ENCODE data around the gene ABCC9. TPM values are rescaled to one million over a fixed set of nuclear protein-coding genes. Genes with fewer than 3 reads are reported as not detected.

Gene ABCC9
- 84.5 TPM for polyA plus RNA-seq (ENCODE audit: insufficient read length)

DNA sequence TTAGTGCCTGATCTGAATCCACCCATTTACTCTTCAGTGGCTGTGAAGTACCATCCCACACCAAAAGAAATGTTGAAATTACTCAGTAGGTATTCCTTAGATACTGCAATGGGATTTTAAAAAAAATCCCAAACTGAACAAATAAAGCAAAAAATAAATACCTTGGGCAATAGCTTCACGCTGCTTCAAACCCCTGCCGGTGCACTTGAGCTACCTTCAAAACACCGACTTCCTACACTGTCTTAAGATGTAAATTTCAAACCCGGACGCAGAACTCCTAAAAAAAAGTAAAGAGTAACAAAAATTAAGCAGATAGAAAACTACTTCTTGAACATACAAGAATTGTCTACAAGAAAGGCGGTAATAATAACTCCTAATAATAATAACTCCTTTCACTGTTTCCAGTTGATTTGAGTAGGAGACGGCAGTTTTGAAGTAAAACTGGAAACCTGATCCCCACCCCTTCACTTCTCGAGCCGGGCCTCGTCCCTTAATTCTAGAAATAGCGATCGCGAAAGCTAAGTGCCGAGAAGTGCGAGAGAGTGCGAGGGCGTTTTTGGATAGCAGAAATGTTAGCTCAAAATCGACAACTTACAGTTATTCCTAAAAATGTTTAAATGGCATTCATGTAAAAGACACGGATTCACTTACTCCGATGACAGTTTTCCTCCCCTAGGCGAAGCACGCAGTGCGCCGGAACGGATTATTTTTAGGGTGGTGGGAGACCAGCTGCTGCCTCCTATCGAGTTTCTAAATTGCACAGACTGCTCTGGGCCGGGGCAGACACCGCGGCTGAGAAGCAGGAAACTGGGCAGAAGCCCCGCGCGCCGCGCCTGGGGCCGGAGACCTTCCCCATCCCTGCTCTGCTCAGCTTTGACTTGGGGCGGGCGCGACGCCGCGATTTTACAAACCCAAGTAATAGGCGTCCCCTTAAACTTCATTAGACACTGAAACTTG, at the start of gene ABCC9:
Gene ABCC9 (minus strand): TSS at position 878 of the 957 bp plus-strand sequence. CDS start 4,752 bp downstream, outside the sequence.
- DNase-seq, result peak; percentile 76

DNA sequence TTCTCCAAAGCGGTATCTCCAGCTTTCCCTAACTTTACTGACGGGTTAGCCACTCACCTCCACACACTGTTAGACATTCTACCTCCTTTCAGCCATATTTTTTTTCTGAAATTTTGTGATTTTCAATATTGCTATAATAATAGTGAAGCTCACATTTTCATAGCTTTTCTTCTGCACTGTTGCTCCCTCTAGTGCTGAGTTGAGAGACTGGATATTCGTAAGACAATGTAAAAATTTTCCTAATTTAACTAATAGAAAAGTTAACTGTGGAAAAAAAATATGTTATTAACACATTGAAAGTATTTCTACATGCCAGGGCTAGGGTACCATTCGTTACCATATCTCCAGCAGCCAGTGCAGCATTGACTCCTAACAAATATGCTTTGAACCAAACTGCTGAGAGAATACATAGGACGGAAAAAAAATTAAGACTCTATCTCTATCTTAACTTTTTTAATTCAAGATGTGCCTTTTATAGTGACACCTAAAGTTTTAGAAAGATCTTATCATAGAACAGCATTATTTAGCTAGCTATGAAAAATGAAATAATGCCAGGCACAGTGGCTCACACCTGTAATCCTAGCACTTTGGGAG, 48.7 kb upstream of the ABCC9 start:
- peak; percentile 36 for DNase-seq

DNA sequence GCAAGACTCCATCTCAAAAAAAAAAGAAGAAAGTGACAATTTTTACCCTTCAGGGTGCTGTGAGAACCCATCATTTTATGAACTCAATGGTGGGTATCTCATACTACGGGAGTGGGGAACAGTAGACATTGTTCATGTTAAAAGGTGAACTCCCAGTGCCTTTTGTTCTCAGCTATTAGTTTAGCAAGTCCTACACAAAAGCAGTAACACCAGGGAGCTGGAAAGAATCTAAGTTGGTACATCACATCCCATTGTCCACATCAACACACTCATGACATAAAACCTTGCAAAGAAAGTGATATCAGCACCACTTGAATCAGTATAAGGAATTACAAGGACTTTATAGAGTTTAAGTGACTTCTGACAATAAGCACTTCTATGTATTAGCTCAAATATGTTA, 47.4 kb upstream of the ABCC9 start:
- no peak for DNase-seq

DNA sequence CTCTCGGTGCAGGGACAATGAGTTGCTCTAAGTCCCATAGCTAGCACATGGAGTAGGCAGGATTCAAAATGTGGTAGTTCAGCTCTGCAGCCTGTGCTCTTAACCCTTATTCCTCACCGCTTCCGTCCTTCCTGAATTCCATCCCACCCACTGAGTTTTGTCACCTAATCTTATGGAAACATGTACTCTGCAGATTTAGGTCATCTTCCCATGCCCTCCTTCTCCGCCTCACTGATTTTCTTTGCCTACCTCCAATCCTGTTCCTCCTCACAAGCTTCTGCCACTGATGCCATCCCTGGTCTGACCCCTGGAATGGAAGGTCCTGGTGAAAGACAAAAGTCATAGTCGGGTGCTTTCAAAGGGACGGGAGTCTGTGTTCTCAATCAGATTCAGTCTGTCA, 46.5 kb upstream of the ABCC9 start:
- DNase-seq, result no peak

DNA sequence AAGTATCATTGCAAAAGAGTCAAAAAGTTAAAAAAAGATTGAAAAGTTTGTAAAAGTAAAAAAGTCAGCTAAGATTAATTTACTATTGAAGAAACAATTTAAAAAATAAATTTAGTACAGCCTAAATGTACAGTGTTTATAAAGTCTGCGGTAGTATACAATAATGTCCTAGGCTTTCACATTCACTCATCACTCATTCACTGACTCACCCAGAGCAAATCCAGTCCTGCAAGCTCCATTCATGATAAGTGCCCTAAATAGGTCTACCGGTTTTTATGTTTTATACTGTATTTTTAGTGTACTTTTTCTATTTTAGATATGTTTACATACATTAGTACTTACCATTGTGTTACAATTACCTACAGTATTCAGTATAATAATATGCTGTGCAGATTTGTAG, 43.9 kb upstream of the ABCC9 start:
- no peak for DNase-seq

DNA sequence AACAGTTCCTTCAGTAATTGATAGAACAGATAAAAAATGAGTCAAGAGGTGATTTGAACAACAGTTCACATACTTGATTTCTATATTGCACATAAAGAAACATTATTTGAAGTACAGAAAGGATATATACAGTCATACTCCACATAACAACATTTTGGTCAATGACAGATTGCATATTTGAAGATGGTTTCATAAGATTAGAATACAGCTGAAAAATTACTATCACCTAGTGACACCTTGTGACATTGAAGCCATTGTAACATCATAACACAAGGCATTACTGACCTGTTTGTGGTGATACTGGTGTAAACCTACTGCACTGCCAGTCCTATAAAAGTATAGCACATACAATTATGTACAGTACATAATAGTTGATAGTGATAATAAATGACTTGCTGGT, 43.1 kb upstream of the ABCC9 start:
- DNase-seq, result no peak

DNA sequence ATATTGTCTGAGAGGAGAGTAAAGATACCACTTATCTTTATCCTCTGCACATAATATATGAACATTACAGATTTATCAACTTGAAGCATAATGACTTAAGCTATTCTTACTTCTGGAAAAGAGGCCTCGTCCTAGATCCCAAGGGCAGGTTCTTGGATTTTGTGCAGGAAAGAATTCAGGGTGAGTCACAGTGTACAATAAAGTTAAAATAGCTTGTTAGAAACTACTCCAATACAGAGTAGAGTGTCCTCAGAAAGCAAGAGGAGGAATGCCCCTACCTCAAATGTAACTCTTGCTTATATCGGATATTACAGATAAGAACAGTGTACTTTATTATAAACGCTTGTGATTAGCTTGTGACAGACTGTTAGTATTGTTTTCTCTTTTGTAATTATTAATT, 41.9 kb upstream of the ABCC9 start:
- DNase-seq, result no peak

DNA sequence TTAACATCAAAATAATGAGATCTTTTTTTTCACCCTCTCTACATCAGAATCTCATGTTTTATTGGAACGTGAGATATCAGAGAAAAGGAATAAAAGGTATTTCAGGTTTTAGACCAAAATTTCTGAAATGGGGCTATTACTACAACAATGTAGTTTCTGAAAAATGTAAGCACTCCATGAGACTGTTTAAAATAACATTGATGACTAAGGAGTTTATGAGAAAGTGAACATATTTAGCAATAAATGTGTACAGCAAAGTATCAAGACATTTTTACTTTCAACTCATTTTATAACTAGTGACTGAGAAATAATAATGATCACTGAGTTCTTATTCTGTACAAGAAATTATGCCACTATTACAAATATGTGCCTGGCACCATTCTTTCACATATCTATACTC, 39.3 kb upstream of the ABCC9 start:
- no peak for DNase-seq

DNA sequence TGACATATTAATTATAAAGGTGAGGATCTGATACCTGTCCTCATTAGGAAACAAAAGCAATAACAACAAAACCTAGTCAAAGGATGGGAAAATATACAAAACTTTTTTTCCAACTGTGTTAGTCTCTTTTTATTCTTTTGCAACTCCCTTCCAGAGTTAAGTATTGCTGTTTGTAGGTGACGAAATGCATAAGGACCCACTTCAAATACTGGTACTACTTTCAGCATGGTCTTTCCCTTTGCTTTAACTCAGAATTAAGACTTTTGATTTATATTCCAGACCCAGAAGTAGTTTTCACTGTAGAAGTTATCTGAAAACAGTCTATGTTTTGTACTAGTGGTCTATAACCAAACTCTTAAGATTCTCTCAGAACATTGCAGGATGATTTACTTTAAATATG, 34.1 kb upstream of the ABCC9 start:
- DNase-seq, result no peak

DNA sequence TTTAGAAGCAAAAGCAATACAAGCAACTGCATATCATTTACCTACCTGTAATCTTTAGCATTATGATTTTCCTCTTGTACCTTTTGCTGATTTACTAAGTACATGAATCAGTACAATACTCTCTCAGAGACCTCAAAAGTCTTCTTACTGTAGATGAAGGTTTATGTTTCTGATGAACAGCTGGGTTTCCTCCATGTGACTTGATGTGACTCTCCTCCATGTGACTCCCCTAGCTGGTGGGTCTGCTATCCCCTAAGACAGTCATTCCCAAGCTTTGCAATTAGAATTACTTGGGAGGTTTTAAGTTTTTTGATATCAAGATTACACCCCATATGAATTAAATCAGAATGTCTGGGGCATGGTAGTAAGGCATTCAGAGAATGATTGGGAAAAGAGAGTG, 32.0 kb upstream of the ABCC9 start:
- DNase-seq, result no peak

DNA sequence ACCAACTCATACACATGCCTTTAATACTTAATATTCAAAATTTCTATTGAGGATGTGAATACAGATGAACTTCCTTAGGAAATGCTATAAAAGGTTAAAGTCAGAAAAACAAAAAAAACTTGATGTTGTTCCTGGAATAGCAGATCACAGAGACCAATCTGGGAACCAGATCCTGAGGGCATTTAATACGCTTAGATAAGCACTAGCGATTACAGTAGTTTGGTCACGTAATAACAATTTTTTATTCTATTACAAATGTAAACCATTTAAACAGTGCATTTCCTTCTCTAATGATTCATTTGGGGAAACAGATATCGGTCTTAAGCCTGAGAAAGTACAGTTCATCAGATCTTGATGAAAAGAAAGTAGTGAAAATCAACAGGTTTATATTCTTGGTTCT, 30.8 kb upstream of the ABCC9 start:
- DNase-seq, result no peak

DNA sequence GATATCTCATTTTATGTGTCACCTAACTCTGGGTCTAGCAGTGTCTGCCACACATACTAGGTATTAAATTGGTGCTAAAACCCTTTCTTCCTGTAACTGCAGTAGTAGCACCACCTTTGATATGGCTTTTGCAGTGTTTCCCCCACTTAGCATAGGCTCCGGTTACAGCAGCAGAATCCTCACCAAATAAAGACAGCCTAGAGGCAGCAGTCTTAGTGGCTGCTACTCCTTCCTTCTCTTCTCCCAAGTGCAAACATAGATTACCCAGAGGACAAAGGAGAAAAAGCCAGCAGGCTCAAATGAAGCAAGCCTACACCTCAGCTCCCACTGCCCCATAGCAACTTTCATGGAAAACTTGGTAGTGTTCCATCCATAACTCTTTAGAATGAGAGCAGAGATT, 30.1 kb upstream of the ABCC9 start:
- no peak for DNase-seq

DNA sequence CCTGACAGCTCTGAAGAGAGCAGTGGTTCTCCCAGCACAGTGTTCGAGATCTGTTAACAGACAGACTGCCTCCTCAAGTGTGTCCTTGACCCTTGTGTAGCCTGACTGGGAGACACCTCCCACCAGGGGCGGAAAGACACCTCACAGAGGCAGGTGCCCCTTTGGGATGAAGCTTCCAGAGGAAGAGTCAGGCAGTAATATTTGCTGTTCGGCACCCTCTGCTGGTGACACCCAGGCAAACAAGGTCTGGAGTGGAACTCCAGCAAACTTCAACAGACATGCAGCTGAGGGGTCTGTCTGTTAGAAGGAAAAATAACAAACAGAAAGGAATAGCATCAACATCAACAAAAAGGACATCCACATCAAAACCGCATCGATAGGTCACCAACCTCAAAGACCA, 21.6 kb upstream of the ABCC9 start:
- no peak for DNase-seq

DNA sequence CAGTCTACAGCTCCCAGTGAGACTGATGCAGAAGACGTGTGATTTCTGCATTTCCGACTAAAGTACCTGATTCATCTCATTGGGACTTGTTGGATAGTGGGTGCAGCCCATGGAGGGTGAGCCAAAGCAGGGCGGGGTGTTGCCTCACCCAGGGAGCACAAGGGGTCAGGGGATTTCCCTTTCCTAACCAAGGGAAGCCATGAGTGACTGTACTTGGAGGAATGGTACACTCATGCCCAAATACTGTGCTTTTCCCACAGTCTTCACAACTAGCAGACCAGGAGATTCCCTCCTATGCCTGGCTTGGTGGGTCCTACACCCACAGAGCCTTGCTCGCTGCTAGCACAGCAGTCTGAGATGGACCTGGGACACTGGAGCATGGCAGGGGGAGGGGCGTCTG, 21.0 kb upstream of the ABCC9 start:
- no peak for DNase-seq

DNA sequence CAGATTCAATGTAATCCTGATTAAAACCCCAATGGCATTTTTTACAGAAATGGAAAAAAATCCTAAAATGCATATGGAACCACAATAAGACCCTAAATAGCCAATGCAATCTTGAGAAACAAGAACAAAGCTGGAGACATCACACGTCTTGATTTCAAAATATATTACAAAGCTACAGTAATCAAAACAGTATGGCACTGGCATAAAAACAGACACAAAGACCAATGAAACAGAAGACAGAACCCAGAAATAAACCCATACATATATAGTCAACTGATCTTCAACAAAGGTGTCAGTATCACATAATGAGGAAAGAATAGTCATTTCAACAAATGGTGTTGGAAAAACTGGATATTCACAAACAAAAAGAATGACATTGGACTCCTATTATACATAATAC, 9.4 kb upstream of the ABCC9 start:
- no peak for DNase-seq

DNA sequence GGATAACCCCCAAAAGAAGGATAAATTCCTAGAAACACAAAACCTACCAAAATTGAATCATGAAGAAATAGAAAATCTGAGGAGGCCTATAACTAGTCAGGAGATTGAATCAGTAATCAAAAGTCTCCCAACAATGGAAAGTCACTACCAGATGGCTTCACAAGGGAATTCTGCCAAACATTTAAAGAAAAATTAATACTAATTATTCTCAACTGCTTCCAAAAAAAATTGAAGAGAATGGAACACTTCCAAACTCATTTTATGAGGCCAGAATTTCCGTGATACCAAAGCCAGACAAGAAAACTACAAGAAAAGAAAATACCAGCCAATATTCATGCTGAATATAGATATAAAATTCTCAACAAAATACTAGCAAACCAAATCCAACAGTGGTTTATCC, 7.8 kb upstream of the ABCC9 start:
- no peak for DNase-seq

DNA sequence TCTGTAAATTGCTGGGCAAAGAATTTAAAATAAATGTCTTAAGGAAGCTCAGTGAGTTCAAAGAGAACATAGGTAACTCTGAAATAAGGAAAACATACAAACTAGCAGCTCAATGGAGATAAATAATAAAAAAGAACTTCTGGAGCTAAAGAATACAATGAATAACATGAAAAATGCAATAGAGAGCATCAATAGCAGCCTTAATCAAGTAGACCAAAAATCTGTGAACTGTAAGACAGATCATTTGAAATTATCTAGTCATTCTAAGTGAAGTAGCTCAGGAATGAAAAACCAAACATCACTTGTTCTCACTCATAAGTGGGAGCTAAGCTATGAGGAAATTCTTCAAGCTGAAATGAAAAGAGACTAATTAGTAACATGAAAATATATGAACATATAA, 5.8 kb upstream of the ABCC9 start:
- DNase-seq, result no peak

DNA sequence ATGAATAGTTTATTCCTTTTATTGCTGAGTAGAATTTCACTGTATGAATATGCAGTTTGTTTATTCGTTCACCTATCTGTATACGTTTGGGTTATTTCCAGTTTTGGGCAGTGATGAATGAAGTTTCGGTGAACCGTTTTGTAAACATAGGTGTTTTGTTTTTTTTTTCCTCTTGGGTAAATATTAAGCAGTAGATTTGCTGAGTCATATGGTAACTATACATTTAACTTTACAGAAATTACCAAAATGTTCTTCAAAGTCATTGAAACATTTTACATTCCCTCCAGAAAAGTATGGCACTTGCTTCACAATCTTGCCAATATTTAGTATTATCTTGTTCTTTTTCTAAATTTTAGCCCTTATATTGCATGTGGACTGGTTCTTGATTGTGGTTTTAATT, 3.8 kb upstream of the ABCC9 start:
- DNase-seq, result no peak

DNA sequence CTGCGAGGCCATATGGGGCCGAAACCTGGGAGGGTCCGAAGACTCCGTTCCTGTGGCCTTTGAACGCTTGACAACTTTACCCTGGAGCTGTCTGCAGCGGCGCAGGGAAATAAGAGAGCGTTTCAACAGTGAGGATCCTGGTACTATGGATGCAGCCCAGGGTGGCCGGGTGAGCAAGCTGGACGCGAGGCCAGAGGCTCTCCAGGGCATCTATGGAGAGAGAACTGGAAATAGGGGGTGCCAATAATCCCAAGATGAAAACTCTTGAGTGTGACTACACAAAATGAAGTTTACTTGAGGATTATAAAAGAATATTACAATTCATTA, 1.1 kb upstream of the ABCC9 start:
- no peak for DNase-seq

DNA sequence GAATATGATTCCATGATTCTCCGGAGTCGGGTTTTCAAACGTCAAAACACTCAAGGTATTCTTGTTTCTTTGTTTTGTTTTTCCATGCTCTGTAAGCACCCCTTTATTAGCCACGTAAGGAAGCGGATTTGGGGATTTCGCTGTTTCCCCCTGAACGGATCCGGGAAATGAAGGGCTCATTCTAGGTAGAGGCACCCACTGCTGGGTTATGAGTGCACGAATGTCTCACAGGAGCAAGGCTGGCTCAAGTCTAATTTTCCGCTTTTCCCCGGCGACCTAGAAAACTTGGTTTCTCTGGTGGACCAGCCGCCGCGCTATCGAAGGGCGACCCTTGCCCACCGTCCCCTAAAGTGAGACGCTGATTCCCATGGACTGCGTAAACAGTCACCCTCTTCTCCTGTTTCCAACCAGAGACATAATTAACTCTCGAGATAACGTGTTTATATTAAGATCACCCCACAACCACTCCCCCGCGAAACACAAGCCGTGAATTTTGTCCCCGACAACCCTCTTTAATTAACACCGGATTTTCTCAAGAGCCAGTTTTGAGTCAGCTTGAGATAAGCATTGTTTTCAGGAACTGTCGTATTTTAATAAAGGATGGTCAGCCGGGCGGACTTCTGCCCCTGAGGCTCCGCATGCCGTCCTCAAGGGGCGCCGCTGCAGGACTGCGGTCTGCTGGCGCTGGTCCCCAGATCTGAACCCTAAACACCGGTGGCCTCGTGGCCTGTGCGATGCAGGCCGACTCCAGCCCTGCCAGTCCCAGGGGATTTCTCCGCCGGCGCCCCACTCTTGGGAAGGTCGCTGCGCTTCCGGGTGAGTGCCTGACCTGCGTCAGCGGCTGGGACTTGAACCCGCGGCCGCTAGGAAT, 515 bp upstream of the ABCC9 start:
- DNase-seq, result peak; percentile 61

DNA sequence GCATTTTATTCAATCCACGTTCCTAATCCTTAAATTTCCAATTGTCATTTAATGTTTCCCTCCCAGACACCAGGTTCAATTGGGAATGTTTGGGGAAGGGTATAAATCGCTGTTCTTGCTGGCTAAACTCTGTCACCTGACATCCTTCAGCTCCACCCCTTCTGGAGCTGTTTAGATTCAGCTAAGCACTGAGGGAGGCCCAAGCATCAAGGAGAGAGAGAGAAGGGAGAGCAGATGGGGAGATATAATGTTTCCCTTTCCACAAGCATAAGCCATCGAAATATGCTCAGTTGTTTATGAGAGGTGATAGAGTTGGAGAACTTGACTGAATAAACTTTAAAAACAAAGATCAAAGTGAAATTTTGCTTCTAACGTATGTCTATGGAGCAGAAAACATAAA, 1.8 kb downstream of the ABCC9 start:
- peak; percentile 36 for DNase-seq

DNA sequence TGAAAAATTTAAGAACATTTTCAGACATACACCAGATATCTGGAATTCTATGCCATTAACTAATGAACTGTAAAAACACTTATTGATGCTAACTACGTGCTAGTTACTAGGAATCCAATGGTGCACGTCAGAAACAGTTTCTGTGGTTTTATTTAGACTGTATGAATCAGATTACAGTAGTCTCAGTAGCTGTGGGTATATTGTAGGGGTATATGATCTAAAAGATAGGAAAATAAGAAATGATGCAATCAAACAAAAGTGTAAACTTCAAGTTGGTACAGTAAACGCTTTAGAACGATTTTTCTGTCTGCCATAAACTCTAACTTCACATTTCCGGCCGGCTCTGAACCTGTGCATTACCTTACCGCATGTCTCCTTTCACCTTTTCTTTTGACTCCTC, 2.3 kb downstream of the ABCC9 start:
- DNase-seq, result no peak

DNA sequence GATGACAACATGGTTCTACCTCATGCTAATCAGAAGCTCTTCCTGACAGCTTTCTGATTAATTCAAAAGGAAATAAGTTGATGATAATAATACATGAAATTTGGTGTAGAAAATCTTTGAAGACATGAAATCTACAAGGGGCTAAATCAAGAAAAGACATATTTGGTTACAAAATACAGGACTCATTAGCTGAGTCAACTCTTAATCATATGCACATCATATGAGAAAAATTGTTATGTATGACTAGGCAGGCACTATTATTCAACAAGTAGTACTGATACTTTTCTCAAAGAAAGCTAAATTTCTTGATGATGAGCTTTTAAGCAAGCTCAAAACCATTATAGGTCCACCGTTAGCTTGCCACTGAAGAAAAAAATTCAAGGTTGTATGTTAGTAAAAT, 7.1 kb downstream of the ABCC9 start:
- no peak for DNase-seq
